Measurements from ENCODE around the gene DIS3L2. TPM values are rescaled to one million over a fixed set of nuclear protein-coding genes. Genes with fewer than 3 reads are reported as not detected.
"Not testable (repeated sequence)": the region's sequence is repeated elsewhere in the genome, so short reads cannot be mapped to it uniquely, and the experiment has no call there.

DIS3L2 gene
- total RNA-seq, 1 donor from 2014 or later: 20.6 TPM

- no peak for DNase-seq (ENCODE audit: low spot score in 2 of 2)
- no peak overlapping the region for H3K4me3 ChIP-seq
- no peaks in the 10 kb centered on the region for H3K4me1 ChIP-seq
- TF ChIP-seq CTCF (IDR thresholded peaks at IDR 0.05): no peak
- H3K27ac ChIP-seq: no peak overlapping the region
- intact Hi-C loops (cut with DNase I): no loop called here
- H3K36me3 ChIP-seq: peaks cover 13 to 15% of the 10 kb centered on the region in 2 donors
- H3K27me3 ChIP-seq: no peaks in the 10 kb centered on the region
- no peaks in the 10 kb centered on the region for H3K9me3 ChIP-seq
These were observed 371.4 kb downstream of the DIS3L2 start for GRCh38 chr2:232332940-232333259.

GRCh38 chr2:232333361-232334135 is 372.0 kb downstream of the DIS3L2 start:
- no peak overlapping the region for H3K27ac ChIP-seq
- no peaks in the 10 kb centered on the region for H3K27me3 ChIP-seq
- TF ChIP-seq CTCF (IDR thresholded peaks at IDR 0.05): no peak
- DNase-seq (ENCODE audit: low spot score in 2 of 2): peak in 1 of 2 donors; percentile 46
- H3K4me3 ChIP-seq: no peak overlapping the region
- H3K9me3 ChIP-seq: no peaks in the 10 kb centered on the region
- no peaks in the 10 kb centered on the region for H3K4me1 ChIP-seq
- intact Hi-C loops (cut with DNase I): no loop called here
- H3K36me3 ChIP-seq: peaks cover 13 to 15% of the 10 kb centered on the region in 2 donors

DNA sequence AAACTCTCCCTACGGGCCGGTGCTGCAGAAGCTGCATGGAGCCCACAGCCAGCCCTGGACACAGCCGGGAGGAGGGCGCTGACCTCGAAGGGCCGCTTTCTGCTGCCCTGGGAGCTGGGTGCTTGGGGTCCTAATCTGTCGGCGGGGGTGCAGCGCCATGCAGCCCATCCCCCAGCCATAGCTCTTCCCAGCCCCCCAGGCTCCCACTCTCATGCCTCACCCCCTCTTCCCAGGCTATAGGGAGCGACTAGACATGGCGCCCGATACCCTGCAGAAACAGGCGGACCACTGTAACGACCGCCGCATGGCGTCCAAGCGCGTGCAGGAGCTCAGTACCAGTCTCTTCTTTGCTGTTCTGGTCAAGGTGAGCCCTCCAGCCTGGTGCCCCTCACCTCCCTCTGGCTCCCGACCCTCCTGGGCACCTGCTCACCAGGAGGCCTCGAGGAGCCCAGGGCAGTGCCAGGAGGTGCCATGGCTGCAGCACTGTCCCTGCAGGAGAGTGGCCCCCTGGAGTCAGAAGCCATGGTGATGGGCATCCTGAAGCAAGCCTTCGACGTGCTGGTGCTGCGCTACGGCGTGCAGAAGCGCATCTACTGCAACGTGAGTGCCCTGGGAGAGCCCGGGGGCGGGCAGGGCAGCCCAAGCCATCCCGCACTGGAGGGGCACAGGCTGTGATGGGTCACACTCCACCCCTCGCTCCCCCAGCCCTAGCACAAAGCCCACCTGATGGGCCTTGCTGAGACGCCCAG is 372.8 kb downstream of the DIS3L2 start:
- peaks cover 13 to 15% of the 10 kb centered on the region in 2 donors for H3K36me3 ChIP-seq
- H3K27me3 ChIP-seq; H3K4me1 ChIP-seq; intact Hi-C loops (cut with DNase I); H3K9me3 ChIP-seq; H3K4me3 ChIP-seq; H3K27ac ChIP-seq: not testable (repeated sequence)
- peak in 1 of 2 donors; percentile 46 for DNase-seq (ENCODE audit: low spot score in 2 of 2)

GRCh38 chr2:232334885-232335205 is 373.3 kb downstream of the DIS3L2 start:
- H3K4me1 ChIP-seq; H3K27ac ChIP-seq; H3K4me3 ChIP-seq; H3K27me3 ChIP-seq; intact Hi-C loops (cut with DNase I); H3K9me3 ChIP-seq: not testable (repeated sequence)
- peak in 1 of 2 donors; percentile 38 for DNase-seq (ENCODE audit: low spot score in 2 of 2)
- H3K36me3 ChIP-seq: peaks cover 13 to 15% of the 10 kb centered on the region in 2 donors

GRCh38 chr2:232335206-232335858 is 373.8 kb downstream of the DIS3L2 start:
- peaks cover 13 to 15% of the 10 kb centered on the region in 2 donors for H3K36me3 ChIP-seq
- H3K27me3 ChIP-seq; H3K4me3 ChIP-seq; H3K4me1 ChIP-seq; H3K27ac ChIP-seq; intact Hi-C loops (cut with DNase I); H3K9me3 ChIP-seq: not testable (repeated sequence)
- DNase-seq (ENCODE audit: low spot score in 2 of 2): peak in 1 of 2 donors; percentile 56
- TF ChIP-seq CTCF (IDR thresholded peaks at IDR 0.05): peak in 2 of 3 experiments; percentile 24 to 34

GRCh38 chr2:232335859-232336215 is 374.3 kb downstream of the DIS3L2 start:
- DNase-seq (ENCODE audit: low spot score in 2 of 2): no peak
- Histone ChIP-seq H3K4me1 (no peaks in the 10 kb centered on the region), H3K9me3 (peaks cover 0 to 7% of the 10 kb centered on the region in 2 donors), H3K4me3 (no peak overlapping the region), H3K36me3 (peaks cover 13 to 15% of the 10 kb centered on the region in 2 donors), H3K27ac (no peak overlapping the region), H3K27me3 (no peaks in the 10 kb centered on the region)
- intact Hi-C loops (cut with DNase I): no loop called here
- TF ChIP-seq CTCF (IDR thresholded peaks at IDR 0.05): no peak

All from ascending aorta (tissue), 2 donors.